T-cell (primary cell): ENCODE data around the gene NT5C1B. TPM values are rescaled to one million over a fixed set of nuclear protein-coding genes. Genes with fewer than 3 reads are reported as not detected.

Experiments
- ATAC-seq, 4 experiments: fragments of 200-7000 bp in 3 of 4; fragments of 150-1000 bp in 1 of 4; cut with Tn5 transposase; replicated peaks in 1 of 4; 1 replicate in 3 of 4; 2 replicates in 1 of 4; pipeline ENCODE4 v1.10.0; 2021; ENCODE audit warnings: moderate library complexity in 3 of 4, mild to moderate bottlenecking in 2 of 4, moderate number of reproducible peaks in 1 of 4
- CTCF ChIA-PET, 2 donors: fragments of 300-600 bp; sonication (Branson Sonifier 250); formaldehyde crosslinking; loops; one replicate each; lab custom pipeline; 2022; ENCODE audit warnings: antibody characterized with exemption in 2 of 2; lab: Charles Lee
- POLR2A ChIA-PET, 2 donors: fragments of 300-600 bp; sonication (Branson Sonifier 250); formaldehyde crosslinking; loops; one replicate each; lab custom pipeline; 2022; ENCODE audit warnings: antibody characterized with exemption in 2 of 2; lab: Charles Lee
- DNase-seq, 35 experiments: peaks; one replicate each; pipeline versions ENCODE4 v3.0.0 to v3.0.0-alpha.2; 2013 to 2023
- H3K27ac ChIP-seq: one replicate; pipeline ENCODE4 v1.5.1; 2013; ENCODE audit warnings: low read length
- H3K27me3 ChIP-seq, 2 experiments: replicated peaks in 1 of 2; 1 replicate in 1 of 2; 2 replicates in 1 of 2; pipeline versions ENCODE4 v1.6.1 to v1.7.0; 2013; ENCODE audit warnings: low read length in 1 of 2, mixed read lengths in 1 of 2; ENCODE audit not compliant: control insufficient read depth in 2 of 2, insufficient read depth in 2 of 2; ENCODE audit errors: extremely low read depth in 1 of 2
- H3K36me3 ChIP-seq, 2 donors: 1 replicate in 1 of 2; 2 replicates in 1 of 2; pipeline versions ENCODE4 v1.6.1 to v1.7.0; 2013; ENCODE audit warnings: low read length in 1 of 2; ENCODE audit not compliant: control insufficient read depth in 2 of 2, insufficient read depth in 1 of 2; ENCODE audit errors: extremely low read depth in 1 of 2
- H3K4me1 ChIP-seq, 2 experiments: 1 replicate in 1 of 2; 2 replicates in 1 of 2; pipeline versions ENCODE4 v1.6.1 to v1.7.0; 2013; ENCODE audit warnings: low read length in 2 of 2, mixed read lengths in 1 of 2; ENCODE audit not compliant: insufficient read depth in 2 of 2, control insufficient read depth in 1 of 2; ENCODE audit errors: extremely low read depth in 1 of 2
- H3K4me3 ChIP-seq, 2 donors: 1 replicate in 1 of 2; 2 replicates in 1 of 2; pipeline versions ENCODE4 v1.5.1 to v1.7.0; 2013; ENCODE audit warnings: mild to moderate bottlenecking in 2 of 2, low read length in 1 of 2, moderate library complexity in 1 of 2; ENCODE audit not compliant: control insufficient read depth in 1 of 2; ENCODE audit errors: extremely low read depth in 1 of 2
- H3K9me3 ChIP-seq: 2 replicates; pipeline ENCODE4 v1.7.0; 2013
- H3K27ac Mint-ChIP-seq, 2 donors: one replicate each; pipeline ENCODE4 v1.8.0; 2020 to 2021; ENCODE audit warnings: mild to moderate bottlenecking in 2 of 2, mixed read lengths in 2 of 2
- H3K27me3 Mint-ChIP-seq, 2 donors: one replicate each; pipeline ENCODE4 v1.8.0; 2021 to 2022; ENCODE audit warnings: mixed read lengths in 2 of 2
- H3K36me3 Mint-ChIP-seq: one replicate; pipeline ENCODE4 v1.8.0; 2021; ENCODE audit warnings: mixed read lengths
- H3K4me1 Mint-ChIP-seq, 3 donors: one replicate each; pipeline ENCODE4 v1.8.0; 2020 to 2022; ENCODE audit warnings: mixed read lengths in 3 of 3, mild to moderate bottlenecking in 1 of 3
- H3K4me3 Mint-ChIP-seq, 3 donors: one replicate each; pipeline ENCODE4 v1.8.0; 2020 to 2022; ENCODE audit warnings: mild to moderate bottlenecking in 3 of 3, mixed read lengths in 3 of 3, moderate library complexity in 3 of 3
- H3K9me3 Mint-ChIP-seq, 3 donors: one replicate each; pipeline ENCODE4 v1.8.0; 2020 to 2022; ENCODE audit warnings: mixed read lengths in 3 of 3
- WGBS: methylation state at CpG from one replicate; pipeline ENCODE4 v1.1.5; 2013; ENCODE audit warnings: missing lambda C conversion rate; ENCODE audit not compliant: insufficient coverage; 5-methylcytosine and 5-hydroxymethylcytosine counted together
- total RNA-seq, 35 experiments: library from RNA in 6 of 35; stranded (reverse) in 6 of 35; fragments of 120-200 nt in 1 of 35; gene quantifications; one replicate each; pipeline versions ENCODE4 v1.2.1 to v1.2.4 and lab custom pipeline; 2013 to 2026

The NT5C1B gene
- total RNA-seq, 5 donors from 2014 or later (not counting 1 experiment from before 2014, with no cell fraction given): not detected

- POLR2A ChIA-PET: no interaction called here
- Mint-ChIP-seq H3K27me3 (no peaks in the 10 kb centered on the region), H3K4me1 (peaks cover 0 to 13% (median 11%) of the 10 kb centered on the region in 3 donors), H3K9me3 (no peaks in the 10 kb centered on the region), H3K36me3 (peaks cover 5% of the 10 kb centered on the region), H3K27ac (no peak overlapping the region), H3K4me3 (no peak overlapping the region)
- no peaks in the 10 kb centered on the region for H3K27me3 ChIP-seq
- no peaks in the 10 kb centered on the region for H3K9me3 ChIP-seq
- CTCF ChIA-PET: no interaction called here
- WGBS: 80% methylated on average over 1 of the region's 2 CpGs
- no peaks in the 10 kb centered on the region for H3K36me3 ChIP-seq
- H3K27ac ChIP-seq: no peak overlapping the region
- ATAC-seq (no peak), DNase-seq (no peak)
- no peak overlapping the region for H3K4me3 ChIP-seq
- H3K4me1 ChIP-seq: no peaks in the 10 kb centered on the region
These were observed 15.1 kb upstream of the NT5C1B start for GRCh38 chr2:18604531-18604885.

- H3K4me3 Mint-ChIP-seq: no peak overlapping the region
- no peaks in the 10 kb centered on the region for H3K36me3 ChIP-seq
- H3K36me3 Mint-ChIP-seq: no peaks in the 10 kb centered on the region
- no peaks in the 10 kb centered on the region for H3K4me1 ChIP-seq
- no peak for DNase-seq
- H3K27me3 ChIP-seq: no peaks in the 10 kb centered on the region
- POLR2A ChIA-PET: no interaction called here
- no peak for ATAC-seq
- H3K9me3 ChIP-seq: no peaks in the 10 kb centered on the region
- H3K4me3 ChIP-seq: no peak overlapping the region
- no peak overlapping the region for H3K27ac Mint-ChIP-seq
- H3K9me3 Mint-ChIP-seq: no peaks in the 10 kb centered on the region
- H3K27me3 Mint-ChIP-seq: no peaks in the 10 kb centered on the region
- CTCF ChIA-PET: no interaction called here
- 100% methylated on average over 1 of the region's 3 CpGs for WGBS
- peaks cover 0 to 13% (median 11%) of the 10 kb centered on the region in 3 donors for H3K4me1 Mint-ChIP-seq
- no peak overlapping the region for H3K27ac ChIP-seq
These were observed 14.6 kb upstream of the NT5C1B start for GRCh38 chr2:18603854-18604530.

- no peak overlapping the region for H3K4me3 Mint-ChIP-seq
- no CpG with 5 or more reads among the region's 2 CpGs for WGBS
- Histone ChIP-seq H3K27me3 (no peaks in the 10 kb centered on the region), H3K4me1 (no peaks in the 10 kb centered on the region), H3K9me3 (no peaks in the 10 kb centered on the region), H3K27ac (no peak overlapping the region), H3K36me3 (no peaks in the 10 kb centered on the region), H3K4me3 (no peak overlapping the region)
- ATAC-seq: no peak
- CTCF ChIA-PET: no interaction called here
- no peaks in the 10 kb centered on the region for H3K27me3 Mint-ChIP-seq
- no peak for DNase-seq
- peaks cover 0 to 13% (median 11%) of the 10 kb centered on the region in 3 donors for H3K4me1 Mint-ChIP-seq
- POLR2A ChIA-PET: no interaction called here
- H3K36me3 Mint-ChIP-seq: no peaks in the 10 kb centered on the region
- H3K27ac Mint-ChIP-seq: no peak overlapping the region
- H3K9me3 Mint-ChIP-seq: no peaks in the 10 kb centered on the region
These were observed 12.9 kb upstream of the NT5C1B start for GRCh38 chr2:18602298-18602697.

- Histone ChIP-seq H3K9me3 (peaks cover 2% of the 10 kb centered on the region), H3K36me3 (no peaks in the 10 kb centered on the region), H3K27me3 (no peaks in the 10 kb centered on the region), H3K4me1 (no peaks in the 10 kb centered on the region), H3K27ac (no peak overlapping the region), H3K4me3 (no peak overlapping the region)
- Mint-ChIP-seq H3K4me3 (no peak overlapping the region), H3K4me1 (peaks cover 0 to 7% (median 6%) of the 10 kb centered on the region in 3 donors), H3K27ac (no peak overlapping the region), H3K27me3 (no peaks in the 10 kb centered on the region), H3K9me3 (peaks cover 0 to 2% (median 0%) of the 10 kb centered on the region in 3 donors), H3K36me3 (peaks cover 14% of the 10 kb centered on the region)
- ATAC-seq (no peak), DNase-seq (no peak)
- no CpG with 5 or more reads among the region's 2 CpGs for WGBS
- ChIA-PET POLR2A (no interaction called here), CTCF (no interaction called here)
These were observed 10.9 kb upstream of the NT5C1B start for GRCh38 chr2:18600255-18600613.

- Histone ChIP-seq H3K9me3 (peaks cover 2% of the 10 kb centered on the region), H3K36me3 (no peaks in the 10 kb centered on the region), H3K4me3 (no peak overlapping the region), H3K27ac (no peak overlapping the region), H3K4me1 (no peaks in the 10 kb centered on the region), H3K27me3 (no peaks in the 10 kb centered on the region)
- H3K9me3 Mint-ChIP-seq: peaks cover 0 to 2% (median 0%) of the 10 kb centered on the region in 3 donors
- no peak overlapping the region for H3K27ac Mint-ChIP-seq
- no peaks in the 10 kb centered on the region for H3K27me3 Mint-ChIP-seq
- no peak for ATAC-seq
- ChIA-PET CTCF (interaction anchor here in 1 of 2 donors (0.6 kb wide), 1 partner anchor 1416 kb away, joined by 3 read pairs; no protein-coding TSS in a partner anchor), POLR2A (no interaction called here)
- H3K4me1 Mint-ChIP-seq: peaks cover 0 to 3% (median 2%) of the 10 kb centered on the region in 3 donors
- DNase-seq: no peak
- 64% methylated on average over 1 of the region's 2 CpGs for WGBS
- peaks cover 18% of the 10 kb centered on the region for H3K36me3 Mint-ChIP-seq
- H3K4me3 Mint-ChIP-seq: no peak overlapping the region
These were observed 10.3 kb upstream of the NT5C1B start for GRCh38 chr2:18599509-18600254.

- no peak overlapping the region for H3K4me3 Mint-ChIP-seq
- H3K9me3 Mint-ChIP-seq: peaks cover 0 to 2% (median 0%) of the 10 kb centered on the region in 3 donors
These were observed 9.6 kb upstream of the NT5C1B start for GRCh38 chr2:18598848-18599484.

More at GRCh38 chr2:18598848-18599484, 9.6 kb upstream of the NT5C1B start:
- no peak overlapping the region for H3K4me3 ChIP-seq
- no peak overlapping the region for H3K27ac ChIP-seq
- Mint-ChIP-seq H3K4me1 (no peaks in the 10 kb centered on the region), H3K27me3 (no peaks in the 10 kb centered on the region), H3K27ac (no peak overlapping the region), H3K36me3 (peaks cover 19% of the 10 kb centered on the region)
- ATAC-seq: no peak
- no peaks in the 10 kb centered on the region for H3K27me3 ChIP-seq
- 79% methylated on average over 2 of the region's 6 CpGs for WGBS
- no peaks in the 10 kb centered on the region for H3K36me3 ChIP-seq
- CTCF ChIA-PET: interaction anchor here in 1 of 2 donors (0.6 kb wide), 1 partner anchor 1417 kb away, joined by 3 read pairs; no protein-coding TSS in a partner anchor
- DNase-seq: no peak
- no peaks in the 10 kb centered on the region for H3K4me1 ChIP-seq
- POLR2A ChIA-PET: no interaction called here
- peaks cover 2% of the 10 kb centered on the region for H3K9me3 ChIP-seq
